Measurements from ENCODE around the gene PRDM16.

DNA sequence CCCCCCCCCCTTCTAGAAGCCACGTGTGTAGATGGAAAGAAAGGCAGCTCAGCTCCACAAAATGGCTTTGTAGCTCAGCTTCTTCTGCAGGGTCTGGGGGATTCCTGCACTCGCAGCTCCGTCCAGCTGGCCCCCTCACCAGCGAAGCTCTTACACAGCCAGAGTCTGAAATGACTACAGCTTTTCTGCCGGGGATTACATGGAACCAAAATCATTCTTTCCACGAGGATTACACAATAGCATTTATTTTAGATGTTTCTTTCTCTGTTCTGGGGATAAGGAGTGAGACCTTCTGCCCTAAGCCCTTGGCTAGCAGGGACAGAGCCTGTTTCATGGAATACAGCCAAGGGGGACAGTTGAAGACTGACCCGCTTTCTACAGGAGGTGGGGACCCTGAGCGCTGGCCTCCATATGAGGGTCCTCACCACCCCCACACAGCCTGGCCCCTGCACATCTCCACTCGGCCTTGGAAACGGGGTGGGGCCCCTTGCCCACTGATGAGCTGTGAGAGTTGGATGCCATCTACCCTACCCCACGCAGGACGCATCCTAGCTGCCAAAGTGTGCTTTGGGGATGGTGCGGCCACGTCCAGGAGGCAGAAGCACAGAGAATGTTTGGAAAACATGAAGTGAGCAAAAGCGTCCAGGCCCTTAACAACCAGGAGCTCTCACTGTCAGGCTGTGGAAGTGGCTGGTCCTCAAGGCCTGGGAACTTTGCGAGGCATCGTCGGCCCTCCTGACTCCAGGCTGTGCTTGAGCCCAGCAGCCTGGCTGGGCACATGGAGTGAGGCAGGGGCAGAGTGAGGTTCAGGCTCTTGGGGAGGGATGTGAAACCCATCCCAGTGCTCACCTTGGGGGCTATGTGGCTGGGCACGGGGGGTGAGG, 33.2 kb upstream of the PRDM16 start:
- TF ChIP-seq CTCF (IDR thresholded peaks at IDR 0.05) (no peak), POLR2A (IDR thresholded peaks at IDR 0.05) (no peak), EP300 (IDR thresholded peaks at IDR 0.05) (no peak)
